Measurements from ENCODE around the gene IGDCC3.

The IGDCC3 gene

DNA sequence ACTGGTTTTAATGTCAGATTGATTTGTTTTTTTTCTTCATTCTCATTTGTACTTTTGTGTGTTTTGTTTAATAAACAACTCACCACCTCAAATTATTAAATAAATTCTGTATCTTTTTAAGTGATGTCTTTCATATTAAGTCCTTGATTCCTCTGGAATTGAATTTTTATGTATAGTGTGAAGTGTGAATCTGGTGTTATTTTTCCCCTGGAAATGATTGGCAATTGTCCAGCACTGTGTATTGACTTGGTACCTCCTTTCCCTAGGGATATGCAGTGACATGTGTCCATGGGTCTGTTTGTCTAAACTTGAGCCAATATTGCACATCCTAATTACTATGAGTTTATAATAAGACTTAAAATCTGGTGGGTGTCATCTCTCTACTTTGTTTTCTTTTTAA, 71.3 kb downstream of the IGDCC3 start:
- Mint-ChIP-seq H3K36me3 (ENCODE audit: insufficient read depth) (peaks cover 22% of the 10 kb centered on the region), H3K27ac (ENCODE audit: low read depth) (peak overlapping the region; percentile 72), H3K4me1 (peaks cover 19% of the 10 kb centered on the region), H3K27me3 (no peaks in the 10 kb centered on the region), H3K9me3 (no peaks in the 10 kb centered on the region), H3K4me3 (peak overlapping the region; percentile 25)
- DNase-seq (ENCODE audit: low spot score in 2 of 2) (no peak), ATAC-seq (replicated peaks; ENCODE audit: extremely low read depth, poor library complexity, severe bottlenecking) (no peak)

DNA sequence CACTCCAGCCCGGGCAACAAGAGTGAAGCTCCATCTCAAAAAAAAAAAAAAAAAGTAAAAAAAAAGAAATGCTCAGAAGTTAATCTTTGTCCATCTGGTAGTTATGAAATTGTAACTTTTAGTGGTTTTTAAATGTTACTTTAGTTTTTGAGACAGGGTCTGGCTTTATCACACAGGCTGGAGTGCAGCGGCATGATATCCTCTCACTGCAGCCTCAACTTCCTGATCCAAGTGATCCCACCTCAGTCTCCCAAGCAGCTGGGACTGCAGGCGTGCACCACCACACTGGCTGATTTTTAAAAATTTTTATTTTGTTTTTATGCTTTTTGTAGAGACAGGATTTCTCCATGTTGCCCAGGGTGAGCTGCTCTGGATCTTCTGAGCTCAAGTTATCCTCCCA, 72.0 kb downstream of the IGDCC3 start:
- Mint-ChIP-seq H3K4me1 (peaks cover 19% of the 10 kb centered on the region), H3K4me3 (peak overlapping the region; percentile 25), H3K36me3 (ENCODE audit: insufficient read depth) (peaks cover 22% of the 10 kb centered on the region), H3K27me3 (no peaks in the 10 kb centered on the region), H3K9me3 (no peaks in the 10 kb centered on the region), H3K27ac (ENCODE audit: low read depth) (peak overlapping the region; percentile 72)
- no peak for DNase-seq (ENCODE audit: low spot score in 2 of 2)
- ATAC-seq (replicated peaks; ENCODE audit: extremely low read depth, poor library complexity, severe bottlenecking), result no peak

DNA sequence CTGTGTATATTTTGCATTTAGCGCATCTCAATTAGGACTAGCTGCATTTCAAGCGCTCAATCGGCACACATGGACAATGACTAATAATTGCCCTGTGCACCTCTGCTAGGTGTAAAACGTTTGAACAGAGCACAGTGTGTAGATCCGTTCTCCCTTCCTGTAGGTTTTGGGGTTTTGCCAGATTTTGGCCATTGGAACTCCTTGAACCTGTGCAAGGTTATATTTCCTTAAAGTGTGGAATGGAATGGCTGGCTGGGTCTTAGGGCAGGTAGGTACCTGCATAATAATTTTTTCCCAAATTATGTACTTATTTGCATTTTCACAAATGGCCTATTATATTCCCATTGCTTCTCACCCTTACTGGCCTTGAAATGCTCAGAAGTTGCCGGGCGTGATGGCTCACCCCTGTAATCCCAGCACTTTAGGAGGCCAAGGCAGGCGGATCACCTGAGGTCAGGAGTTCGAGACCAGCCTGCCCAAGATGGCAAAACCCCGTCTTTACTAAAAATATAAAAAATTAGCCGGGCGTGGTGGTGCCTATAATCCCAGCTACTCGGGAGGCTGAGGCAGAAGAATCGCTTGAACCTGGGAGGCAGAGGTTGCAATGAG, 72.5 kb downstream of the IGDCC3 start:
- H3K9me3 Mint-ChIP-seq, result no peaks in the 10 kb centered on the region
- H3K4me3 Mint-ChIP-seq, result peak overlapping the region; percentile 95
- peak overlapping the region; percentile 100 for H3K27ac Mint-ChIP-seq (ENCODE audit: low read depth)
- no peak for DNase-seq (ENCODE audit: low spot score in 2 of 2)
- H3K27me3 Mint-ChIP-seq, result no peaks in the 10 kb centered on the region
- H3K36me3 Mint-ChIP-seq (ENCODE audit: insufficient read depth), result peaks cover 26% of the 10 kb centered on the region
- peaks cover 22% of the 10 kb centered on the region for H3K4me1 Mint-ChIP-seq
- no peak for ATAC-seq (replicated peaks; ENCODE audit: extremely low read depth, poor library complexity, severe bottlenecking)

DNA sequence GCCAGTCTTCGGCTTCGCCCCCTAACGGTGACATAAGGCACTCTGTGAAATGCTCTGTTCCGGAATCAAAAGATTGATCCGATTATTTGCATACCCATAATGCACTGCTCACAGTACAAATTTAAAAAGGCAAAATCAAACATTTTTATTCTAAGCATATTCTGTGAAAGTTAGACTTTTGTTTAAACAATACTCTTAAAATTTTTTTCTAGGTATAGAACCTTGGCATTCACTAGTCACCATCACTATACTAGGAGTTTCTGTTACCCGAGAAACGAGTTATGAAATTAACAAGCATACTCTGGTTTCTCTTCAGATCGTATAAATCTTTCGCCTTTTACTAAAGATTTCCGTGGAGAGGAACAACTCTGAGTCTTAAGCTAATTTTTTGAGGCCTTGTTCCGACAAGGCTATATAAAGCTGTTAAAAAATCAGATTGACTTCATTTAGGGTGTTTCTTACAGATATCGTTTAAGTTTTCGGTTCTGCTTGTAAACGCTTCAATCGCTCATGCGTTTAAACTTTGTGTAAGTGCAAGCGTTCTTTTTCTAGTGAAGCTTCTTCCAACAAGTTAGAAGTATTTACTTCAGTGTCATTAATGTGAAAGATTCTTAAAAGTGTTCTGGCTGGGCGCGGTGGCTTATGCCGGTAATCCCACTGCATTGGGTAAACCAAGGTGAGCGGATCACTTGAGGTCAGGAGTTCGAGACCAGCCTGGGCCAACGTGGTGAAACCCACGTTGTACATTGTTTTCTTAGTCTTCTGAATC, 73.2 kb downstream of the IGDCC3 start, which contains the start of gene RNU5B-1:
RNU5B-1 (plus strand) TSS at position 297 of the 769 bp plus-strand sequence.
- ATAC-seq (replicated peaks; ENCODE audit: extremely low read depth, poor library complexity, severe bottlenecking), result peak; percentile 80
- Mint-ChIP-seq H3K27ac (ENCODE audit: low read depth) (peak within 1 kb of the TSS; percentile 100), H3K4me3 (peak within 1 kb of the TSS; percentile 95), H3K9me3 (no peaks in the 10 kb centered on the region), H3K36me3 (ENCODE audit: insufficient read depth) (peaks cover 30% of the 10 kb centered on the region), H3K4me1 (peaks cover 28% of the 10 kb centered on the region), H3K27me3 (no peaks in the 10 kb centered on the region)
- peak; percentile 56 to 68 for DNase-seq (ENCODE audit: low spot score in 2 of 2)

DNA sequence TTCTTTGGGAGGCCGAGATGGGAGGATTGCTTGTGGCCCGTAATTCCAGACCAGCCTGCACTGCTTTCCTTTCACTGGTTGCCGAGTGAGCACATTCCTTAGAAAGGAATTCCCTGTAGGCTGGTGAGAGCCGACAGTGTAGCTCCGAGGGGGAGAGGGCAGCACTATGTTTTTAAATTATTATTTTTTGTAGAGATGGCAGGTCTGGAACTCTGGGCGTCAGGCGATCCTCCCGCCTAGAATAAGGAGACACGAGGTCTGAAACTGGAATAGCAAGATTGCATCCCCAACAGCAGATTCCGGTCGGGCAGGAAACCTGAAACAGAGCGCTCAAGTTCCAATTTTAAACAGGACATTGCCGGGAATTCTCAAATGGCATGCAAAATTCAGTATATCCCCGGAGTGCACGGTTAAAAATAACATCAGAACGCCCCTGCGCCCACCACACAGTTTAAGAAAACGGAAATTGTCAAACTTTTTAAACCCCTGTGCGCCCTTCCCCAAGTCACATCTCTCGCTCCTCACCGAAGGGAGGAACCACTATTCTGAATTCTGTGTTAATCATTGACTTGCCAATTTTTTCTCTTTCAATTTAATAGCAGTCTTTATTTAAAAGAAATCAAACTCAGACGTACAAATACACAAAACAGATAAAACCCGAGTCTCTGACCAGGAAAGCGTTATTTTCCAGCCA, 74.0 kb downstream of the IGDCC3 start:
- Mint-ChIP-seq H3K4me3 (peak overlapping the region; percentile 95), H3K27me3 (no peaks in the 10 kb centered on the region), H3K4me1 (peaks cover 28% of the 10 kb centered on the region), H3K27ac (ENCODE audit: low read depth) (peak overlapping the region; percentile 100), H3K36me3 (ENCODE audit: insufficient read depth) (peaks cover 31% of the 10 kb centered on the region), H3K9me3 (no peaks in the 10 kb centered on the region)
- DNase-seq (ENCODE audit: low spot score in 2 of 2) (no peak), ATAC-seq (replicated peaks; ENCODE audit: extremely low read depth, poor library complexity, severe bottlenecking) (peak; percentile 1)

DNA sequence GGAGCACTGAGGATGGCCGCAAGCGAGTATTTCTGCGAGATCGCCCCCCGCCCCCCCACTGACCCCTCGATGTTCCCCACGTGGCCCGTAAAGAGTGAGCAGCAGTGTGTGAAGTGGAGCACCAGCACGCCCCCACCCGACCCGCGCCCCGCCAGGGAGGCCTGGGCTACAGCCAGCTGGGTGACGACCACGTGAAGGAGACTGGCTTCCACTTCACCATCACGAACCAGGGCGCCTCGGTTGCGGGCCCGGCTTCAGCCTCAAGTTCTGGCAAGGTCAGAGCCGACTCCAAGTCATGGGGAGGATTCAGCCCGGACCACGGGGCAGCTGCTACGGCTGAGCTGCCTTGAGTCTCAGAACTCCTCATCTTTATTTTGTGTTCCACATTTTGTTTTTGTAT, 75.7 kb downstream of the IGDCC3 start:
- DNase-seq (ENCODE audit: low spot score in 2 of 2), result no peak
- no peaks in the 10 kb centered on the region for H3K27me3 Mint-ChIP-seq
- H3K27ac Mint-ChIP-seq (ENCODE audit: low read depth), result no peak overlapping the region
- H3K4me3 Mint-ChIP-seq, result no peak overlapping the region
- H3K4me1 Mint-ChIP-seq, result peaks cover 39% of the 10 kb centered on the region
- peaks cover 37% of the 10 kb centered on the region for H3K36me3 Mint-ChIP-seq (ENCODE audit: insufficient read depth)
- H3K9me3 Mint-ChIP-seq, result no peaks in the 10 kb centered on the region
- no peak for ATAC-seq (replicated peaks; ENCODE audit: extremely low read depth, poor library complexity, severe bottlenecking)

DNA sequence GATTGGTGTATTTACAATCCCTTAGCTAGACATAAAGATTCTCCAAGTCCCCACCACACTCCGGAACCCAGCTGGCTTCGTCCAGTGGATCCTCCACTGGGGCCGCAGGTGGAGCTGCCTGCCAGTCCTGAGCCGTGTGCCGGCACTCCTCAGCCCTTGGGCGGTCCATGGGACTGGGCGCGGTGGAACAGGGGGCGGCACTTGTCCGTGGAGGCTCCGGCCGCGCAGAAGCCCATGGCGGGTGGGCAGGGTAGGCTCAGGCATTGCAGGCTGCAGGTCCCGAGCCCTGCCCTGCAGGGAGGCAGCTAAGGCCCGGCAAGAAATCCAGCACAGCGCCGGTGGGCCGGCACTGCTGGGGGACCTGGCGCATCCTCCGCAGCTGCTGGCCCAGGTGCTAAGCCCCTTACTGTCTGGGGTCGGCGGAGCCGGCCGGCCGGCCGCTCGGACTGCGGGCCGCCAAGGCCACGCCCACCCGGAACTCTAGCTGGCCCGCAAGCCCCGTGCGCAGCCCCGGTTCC, 76.8 kb downstream of the IGDCC3 start:
- ATAC-seq (replicated peaks; ENCODE audit: extremely low read depth, poor library complexity, severe bottlenecking) (no peak), DNase-seq (ENCODE audit: low spot score in 2 of 2) (no peak)
- peak overlapping the region; percentile 88 for H3K27ac Mint-ChIP-seq (ENCODE audit: low read depth)
- H3K9me3 Mint-ChIP-seq, result no peaks in the 10 kb centered on the region
- no peaks in the 10 kb centered on the region for H3K27me3 Mint-ChIP-seq
- peaks cover 44% of the 10 kb centered on the region for H3K4me1 Mint-ChIP-seq
- H3K4me3 Mint-ChIP-seq, result peak overlapping the region; percentile 77
- H3K36me3 Mint-ChIP-seq (ENCODE audit: insufficient read depth), result peaks cover 45% of the 10 kb centered on the region

DNA sequence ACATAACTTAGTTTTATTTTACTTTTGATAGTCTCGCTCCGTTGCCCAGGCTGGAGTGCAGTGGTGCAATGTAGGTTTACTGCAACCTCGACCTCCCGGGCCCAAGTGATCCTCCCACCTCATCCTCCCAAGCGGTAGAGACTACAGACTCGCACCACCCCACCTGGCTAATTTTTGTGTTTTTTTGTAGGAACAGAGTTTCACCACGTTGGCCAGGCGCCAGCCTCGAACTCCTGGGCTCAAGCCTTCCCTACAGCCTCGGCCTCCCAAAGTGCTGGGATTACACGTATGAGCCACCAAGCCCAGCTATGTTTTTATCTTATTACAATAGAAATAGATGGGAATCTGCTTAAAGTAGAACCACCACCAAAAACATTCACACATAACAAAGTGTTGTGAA, 79.1 kb downstream of the IGDCC3 start:
- ATAC-seq (replicated peaks; ENCODE audit: extremely low read depth, poor library complexity, severe bottlenecking) (no peak), DNase-seq (ENCODE audit: low spot score in 2 of 2) (no peak)
- Mint-ChIP-seq H3K27me3 (no peaks in the 10 kb centered on the region), H3K36me3 (ENCODE audit: insufficient read depth) (peaks cover 37% of the 10 kb centered on the region), H3K27ac (ENCODE audit: low read depth) (peak overlapping the region; percentile 80), H3K9me3 (no peaks in the 10 kb centered on the region), H3K4me1 (peaks cover 34% of the 10 kb centered on the region), H3K4me3 (peak overlapping the region; percentile 77)

DNA sequence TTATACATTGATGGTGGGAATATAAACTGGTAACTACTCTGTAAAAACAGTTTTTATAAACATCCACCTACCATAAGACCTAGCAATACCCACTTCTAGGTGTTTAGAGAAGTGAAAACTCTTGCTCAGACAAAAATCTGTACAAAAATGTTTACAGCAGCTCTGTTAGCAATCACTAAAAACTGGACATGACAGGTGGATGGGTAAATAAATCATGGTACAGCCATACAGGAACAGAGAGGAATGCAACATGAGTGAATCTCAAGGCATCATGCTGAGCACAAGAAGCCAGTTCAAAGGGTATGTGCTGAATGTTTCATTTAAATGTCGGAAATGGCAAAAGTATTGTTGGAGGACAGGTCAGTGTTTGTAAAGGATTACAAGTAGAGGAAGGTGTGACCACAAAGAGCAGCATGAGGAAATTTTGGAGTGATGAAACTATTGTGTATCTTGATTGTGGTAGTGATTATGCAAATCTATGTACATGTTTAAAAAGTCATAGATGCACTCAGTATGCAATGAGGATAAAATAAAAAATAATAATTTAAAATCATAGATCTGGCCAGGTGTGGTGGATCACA, 84.8 kb downstream of the IGDCC3 start:
- no peaks in the 10 kb centered on the region for H3K27me3 Mint-ChIP-seq
- DNase-seq (ENCODE audit: low spot score in 2 of 2) (no peak), ATAC-seq (replicated peaks; ENCODE audit: extremely low read depth, poor library complexity, severe bottlenecking) (no peak)
- H3K36me3 Mint-ChIP-seq (ENCODE audit: insufficient read depth), result peaks cover 21% of the 10 kb centered on the region
- no peaks in the 10 kb centered on the region for H3K9me3 Mint-ChIP-seq
- no peak overlapping the region for H3K4me3 Mint-ChIP-seq
- H3K27ac Mint-ChIP-seq (ENCODE audit: low read depth), result no peak overlapping the region
- H3K4me1 Mint-ChIP-seq, result peaks cover 16% of the 10 kb centered on the region

DNA sequence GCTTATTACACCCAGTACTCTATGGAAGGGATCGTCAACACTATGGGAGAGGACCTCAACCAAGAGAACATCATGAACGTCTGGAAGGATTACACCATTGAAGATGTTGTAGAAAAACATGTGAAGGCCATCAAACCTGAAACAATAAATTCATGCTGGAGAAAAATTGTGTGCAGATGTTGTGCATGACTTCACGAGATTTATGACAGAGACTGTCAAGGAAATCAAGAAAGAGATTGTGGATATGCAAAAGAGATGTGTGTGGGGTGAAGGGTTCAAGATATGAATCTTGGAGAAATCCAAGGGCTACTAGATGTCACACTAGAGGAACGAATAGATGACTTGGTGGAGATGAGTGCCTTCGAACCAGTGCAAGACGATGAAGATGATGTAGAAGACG, 87.6 kb downstream of the IGDCC3 start:
- Mint-ChIP-seq H3K27ac (ENCODE audit: low read depth) (no peak overlapping the region), H3K4me3 (no peak overlapping the region), H3K9me3 (no peaks in the 10 kb centered on the region), H3K4me1 (peaks cover 22% of the 10 kb centered on the region), H3K27me3 (no peaks in the 10 kb centered on the region), H3K36me3 (ENCODE audit: insufficient read depth) (peaks cover 8% of the 10 kb centered on the region)
- ATAC-seq (replicated peaks; ENCODE audit: extremely low read depth, poor library complexity, severe bottlenecking), result no peak
- no peak for DNase-seq (ENCODE audit: low spot score in 2 of 2)

DNA sequence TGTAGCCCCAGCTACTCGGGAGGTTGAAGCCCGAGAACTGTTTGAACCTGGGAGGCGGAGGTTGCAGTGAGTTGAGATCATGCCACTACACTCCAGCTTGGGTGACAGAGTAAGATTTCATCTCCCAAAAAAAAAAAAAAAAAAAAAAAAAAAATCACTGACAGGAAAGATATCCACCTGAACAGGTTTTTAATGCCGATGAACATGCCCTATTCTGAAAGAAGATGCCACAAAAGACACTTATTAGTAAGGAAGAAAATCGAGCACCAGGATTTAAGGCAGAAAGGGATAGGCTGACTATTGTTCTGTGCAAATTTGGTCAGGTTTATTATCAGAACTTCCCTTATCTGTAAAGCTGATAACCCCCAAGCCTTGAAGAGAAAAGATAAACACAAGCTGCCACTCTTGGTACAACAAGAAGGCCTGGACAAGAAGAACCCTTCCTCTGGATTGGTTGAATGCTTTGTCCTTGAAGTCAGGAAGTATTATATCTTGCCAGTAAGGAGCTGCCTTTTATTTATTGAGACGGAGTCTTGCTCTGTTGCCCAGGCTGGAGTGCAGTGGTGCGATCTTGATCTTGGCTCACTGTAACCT, 88.4 kb downstream of the IGDCC3 start:
- peaks cover 22% of the 10 kb centered on the region for H3K4me1 Mint-ChIP-seq
- peaks cover 6% of the 10 kb centered on the region for H3K36me3 Mint-ChIP-seq (ENCODE audit: insufficient read depth)
- no peaks in the 10 kb centered on the region for H3K27me3 Mint-ChIP-seq
- no peak overlapping the region for H3K27ac Mint-ChIP-seq (ENCODE audit: low read depth)
- H3K9me3 Mint-ChIP-seq, result no peaks in the 10 kb centered on the region
- ATAC-seq (replicated peaks; ENCODE audit: extremely low read depth, poor library complexity, severe bottlenecking) (no peak), DNase-seq (ENCODE audit: low spot score in 2 of 2) (no peak)
- H3K4me3 Mint-ChIP-seq, result no peak overlapping the region

DNA sequence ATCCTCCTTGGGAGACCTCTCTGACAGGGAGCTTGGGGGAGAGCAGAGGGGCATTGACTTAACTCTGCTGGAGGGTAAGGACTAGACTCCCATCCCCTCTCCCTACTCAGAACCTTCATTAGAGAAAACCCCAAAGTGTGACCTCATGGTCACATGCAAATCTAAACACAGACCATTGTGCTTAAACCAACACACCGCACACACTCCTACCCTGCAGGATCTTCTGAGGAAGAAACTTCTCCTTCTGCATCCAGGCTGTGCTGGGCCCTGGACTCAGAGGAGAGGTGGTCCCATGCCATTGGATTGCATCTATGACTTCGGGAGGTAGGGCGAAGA, 90.3 kb downstream of the IGDCC3 start:
- no peaks in the 10 kb centered on the region for H3K27me3 Mint-ChIP-seq

More for the DNA sequence above, 90.3 kb downstream of the IGDCC3 start:
- DNase-seq (ENCODE audit: low spot score in 2 of 2) (no peak), ATAC-seq (replicated peaks; ENCODE audit: extremely low read depth, poor library complexity, severe bottlenecking) (no peak)
- Mint-ChIP-seq H3K27ac (ENCODE audit: low read depth) (peak overlapping the region; percentile 91), H3K9me3 (no peaks in the 10 kb centered on the region), H3K36me3 (ENCODE audit: insufficient read depth) (peaks cover 6% of the 10 kb centered on the region), H3K4me3 (peak overlapping the region; percentile 86), H3K4me1 (peaks cover 36% of the 10 kb centered on the region)
